Vagina (tissue), 2 donors: ENCODE results near the gene OR2AT4.
A peak's percentile ranks its signal among the peaks of the same experiment; 100 is the strongest.

ENCODE experiments used
- CTCF ChIP-seq, 3 experiments: fragments of 450-650 bp in 2 of 3; fragments of 200-600 bp in 1 of 3; sonication (generic) in 1 of 3; IDR thresholded peaks; one replicate each; pipeline ENCODE4 v1.5.1; 2017 to 2019; ENCODE audit warnings: antibody characterized with exemption in 3 of 3, mild to moderate bottlenecking in 2 of 3, moderate library complexity in 2 of 3
- POLR2A ChIP-seq, 2 donors: fragments of 450-650 bp; IDR thresholded peaks; one replicate each; pipeline ENCODE4 v1.6.1; 2017; ENCODE audit warnings: antibody characterized with exemption in 2 of 2, mild to moderate bottlenecking in 2 of 2, moderate library complexity in 2 of 2
- POLR2AphosphoS5 ChIP-seq, 2 donors: sonication (generic); formaldehyde crosslinking; IDR thresholded peaks; one replicate each; pipeline ENCODE4 v1.9.0; 2017; ENCODE audit warnings: antibody characterized with exemption in 2 of 2, mild to moderate bottlenecking in 2 of 2, low read depth in 1 of 2; ENCODE audit not compliant: insufficient read depth in 1 of 2

DNA sequence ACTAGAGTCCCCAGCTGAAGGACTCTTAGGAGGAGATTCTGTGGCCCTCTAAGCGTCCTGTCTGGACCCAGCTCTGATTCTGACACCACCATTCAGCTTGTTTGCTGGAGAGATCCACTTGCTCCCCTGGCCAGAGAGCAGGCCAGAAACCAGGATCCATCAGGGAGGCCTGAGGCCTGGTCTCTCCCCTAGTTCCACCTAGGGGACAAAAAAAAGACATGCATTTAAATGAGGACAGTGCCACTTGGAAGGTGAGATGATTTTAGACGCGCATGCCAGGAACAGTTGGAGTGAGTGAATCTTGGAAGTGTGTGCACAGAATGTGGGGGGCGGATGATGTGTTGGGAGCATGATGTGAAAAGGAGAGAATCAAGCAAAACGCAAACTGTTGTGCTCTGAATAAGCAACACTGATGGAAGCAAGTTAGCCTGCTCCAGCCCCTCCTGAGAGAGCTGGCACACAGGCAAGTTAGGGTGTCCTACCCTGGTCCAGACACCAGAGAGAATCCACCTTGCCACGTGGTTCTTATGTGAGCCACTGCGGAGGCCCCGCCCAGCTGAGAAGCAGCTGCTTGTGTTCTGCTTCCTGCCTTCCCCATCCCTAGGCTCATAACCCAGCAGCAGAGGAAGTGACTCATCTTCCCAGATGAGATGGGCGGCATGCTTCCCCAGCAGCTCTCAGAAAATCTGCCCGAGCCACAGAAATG is 46.2 kb upstream of the OR2AT4 start:
- TF ChIP-seq CTCF (IDR thresholded peaks at IDR 0.05) (no peak), POLR2A (IDR thresholded peaks at IDR 0.05) (no peak), POLR2AphosphoS5 (IDR thresholded peaks at IDR 0.05; ENCODE audit: insufficient read depth in 1 of 2, low read depth in 1 of 2) (peak; percentile 33 to 61)
